ENCODE results near the gene ZMIZ1.
"Not testable (repeated sequence)": the region's sequence is repeated elsewhere in the genome, so short reads cannot be mapped to it uniquely, and the experiment has no call there.

Gene ZMIZ1

GRCh38 chr10:79279047-79279446 lies 210.3 kb downstream of the ZMIZ1 start:
- POLR2A ChIA-PET; CTCF ChIA-PET; H3K4me3 ChIP-seq (ENCODE audit: control insufficient read depth in 1 of 7, extremely low read depth in 1 of 7, insufficient read depth in 4 of 7, low read depth in 2 of 7, low read length in 6 of 7); H3K9me3 ChIP-seq (ENCODE audit: control extremely low read depth in 1 of 5, control insufficient read depth in 4 of 5, insufficient read depth in 2 of 5, low read depth in 1 of 5, low read length in 4 of 5); H3K27me3 ChIP-seq (replicated peaks in 2 of 5; ENCODE audit: control insufficient read depth in 4 of 5, insufficient read depth in 5 of 5, low read length in 4 of 5); DNase-seq; H3K27ac ChIP-seq (ENCODE audit: insufficient read depth in 1 of 2, low read depth in 1 of 2, low read length in 2 of 2, poor library complexity in 1 of 2, severe bottlenecking in 2 of 2): not testable (repeated sequence)
- peaks cover 3 to 80% (median 65%) of the 10 kb centered on the region in 4 experiments for H3K36me3 ChIP-seq (ENCODE audit: control insufficient read depth in 4 of 4, insufficient read depth in 4 of 4, low read length in 3 of 4)
- H3K4me1 ChIP-seq (ENCODE audit: control extremely low read depth in 1 of 4, control insufficient read depth in 4 of 4, insufficient read depth in 4 of 4, low read length in 3 of 4), result peaks cover 6 to 52% (median 26%) of the 10 kb centered on the region in 4 experiments
- WGBS (ENCODE audit: insufficient coverage), result 98% methylated on average over 17 of the region's 33 CpGs

- Histone ChIP-seq H3K4me1 (ENCODE audit: control extremely low read depth in 1 of 4, control insufficient read depth in 4 of 4, insufficient read depth in 4 of 4, low read length in 3 of 4) (peaks cover 22 to 54% (median 45%) of the 10 kb centered on the region in 4 experiments), H3K27me3 (replicated peaks in 2 of 5; ENCODE audit: control insufficient read depth in 4 of 5, insufficient read depth in 5 of 5, low read length in 4 of 5) (no peaks in the 10 kb centered on the region), H3K9me3 (ENCODE audit: control extremely low read depth in 1 of 5, control insufficient read depth in 4 of 5, insufficient read depth in 2 of 5, low read depth in 1 of 5, low read length in 4 of 5) (no peaks in the 10 kb centered on the region), H3K36me3 (ENCODE audit: control insufficient read depth in 4 of 4, insufficient read depth in 4 of 4, low read length in 3 of 4) (peaks cover 5 to 79% (median 59%) of the 10 kb centered on the region in 4 experiments), H3K4me3 (ENCODE audit: control insufficient read depth in 1 of 7, extremely low read depth in 1 of 7, insufficient read depth in 4 of 7, low read depth in 2 of 7, low read length in 6 of 7) (no peak overlapping the region), H3K27ac (ENCODE audit: insufficient read depth in 1 of 2, low read depth in 1 of 2, low read length in 2 of 2, poor library complexity in 1 of 2, severe bottlenecking in 2 of 2) (peak overlapping the region in 1 of 2 experiments; percentile 3)
- no peak for DNase-seq
- ChIA-PET CTCF (interaction anchor here (0.8 to 1.2 kb wide), 6 partner anchors 12 to 42 kb away, joined by 3 to 4 read pairs (median 3); no protein-coding TSS in a partner anchor), POLR2A (interaction anchor here (0.8 kb wide), 1 partner anchor 39 kb away, joined by 3 read pairs; no protein-coding TSS in a partner anchor)
- 96% methylated on average over 6 of the region's 6 CpGs for WGBS (ENCODE audit: insufficient coverage)
These were observed 212.2 kb downstream of the ZMIZ1 start for GRCh38 chr10:79280956-79281355.

GRCh38 chr10:79282388-79282787 lies 213.6 kb downstream of the ZMIZ1 start:
- H3K9me3 ChIP-seq (ENCODE audit: control extremely low read depth in 1 of 5, control insufficient read depth in 4 of 5, insufficient read depth in 2 of 5, low read depth in 1 of 5, low read length in 4 of 5), result no peaks in the 10 kb centered on the region
- H3K27me3 ChIP-seq (replicated peaks in 2 of 5; ENCODE audit: control insufficient read depth in 4 of 5, insufficient read depth in 5 of 5, low read length in 4 of 5), result no peaks in the 10 kb centered on the region
- no peak for DNase-seq
- CTCF ChIA-PET, result interaction anchor here (0.8 to 1.1 kb wide), 3 partner anchors 10 to 32 kb away, joined by 3 read pairs; no protein-coding TSS in a partner anchor
- no peak overlapping the region for H3K4me3 ChIP-seq (ENCODE audit: control insufficient read depth in 1 of 7, extremely low read depth in 1 of 7, insufficient read depth in 4 of 7, low read depth in 2 of 7, low read length in 6 of 7)
- H3K27ac ChIP-seq (ENCODE audit: insufficient read depth in 1 of 2, low read depth in 1 of 2, low read length in 2 of 2, poor library complexity in 1 of 2, severe bottlenecking in 2 of 2), result peak overlapping the region; percentile 12 to 47
- H3K36me3 ChIP-seq (ENCODE audit: control insufficient read depth in 4 of 4, insufficient read depth in 4 of 4, low read length in 3 of 4), result peaks cover 4 to 69% (median 49%) of the 10 kb centered on the region in 4 experiments
- POLR2A ChIA-PET, result no interaction called here
- over 99% methylated on average over 9 of the region's 11 CpGs for WGBS (ENCODE audit: insufficient coverage)
- H3K4me1 ChIP-seq (ENCODE audit: control extremely low read depth in 1 of 4, control insufficient read depth in 4 of 4, insufficient read depth in 4 of 4, low read length in 3 of 4), result peaks cover 24 to 68% (median 59%) of the 10 kb centered on the region in 4 experiments

GRCh38 chr10:79283616-79284015 lies 214.8 kb downstream of the ZMIZ1 start:
- POLR2A ChIA-PET, result interaction anchor here (0.5 to 1.5 kb wide), 4 partner anchors 8 to 38 kb away, joined by 3 to 4 read pairs (median 3); no protein-coding TSS in a partner anchor
- H3K36me3 ChIP-seq (ENCODE audit: control insufficient read depth in 4 of 4, insufficient read depth in 4 of 4, low read length in 3 of 4), result peaks cover 4 to 73% (median 47%) of the 10 kb centered on the region in 4 experiments
- DNase-seq, result peak in 1 of 3 donors; percentile 35
- H3K27ac ChIP-seq (ENCODE audit: insufficient read depth in 1 of 2, low read depth in 1 of 2, low read length in 2 of 2, poor library complexity in 1 of 2, severe bottlenecking in 2 of 2), result no peak overlapping the region
- 59% methylated on average over 3 of the region's 3 CpGs for WGBS (ENCODE audit: insufficient coverage)
- CTCF ChIA-PET, result interaction anchor here (0.9 to 2.1 kb wide), 5 partner anchors 11 to 33 kb away, joined by 3 to 9 read pairs (median 7); no protein-coding TSS in a partner anchor
- H3K27me3 ChIP-seq (replicated peaks in 2 of 5; ENCODE audit: control insufficient read depth in 4 of 5, insufficient read depth in 5 of 5, low read length in 4 of 5), result no peaks in the 10 kb centered on the region
- no peaks in the 10 kb centered on the region for H3K9me3 ChIP-seq (ENCODE audit: control extremely low read depth in 1 of 5, control insufficient read depth in 4 of 5, insufficient read depth in 2 of 5, low read depth in 1 of 5, low read length in 4 of 5)
- H3K4me1 ChIP-seq (ENCODE audit: control extremely low read depth in 1 of 4, control insufficient read depth in 4 of 4, insufficient read depth in 4 of 4, low read length in 3 of 4), result peaks cover 24 to 80% (median 70%) of the 10 kb centered on the region in 4 experiments
- H3K4me3 ChIP-seq (ENCODE audit: control insufficient read depth in 1 of 7, extremely low read depth in 1 of 7, insufficient read depth in 4 of 7, low read depth in 2 of 7, low read length in 6 of 7), result peak overlapping the region in 2 of 7 experiments; percentile 10 to 21

- no peaks in the 10 kb centered on the region for H3K9me3 ChIP-seq (ENCODE audit: control extremely low read depth in 1 of 5, control insufficient read depth in 4 of 5, insufficient read depth in 2 of 5, low read depth in 1 of 5, low read length in 4 of 5)
- no peaks in the 10 kb centered on the region for H3K27me3 ChIP-seq (replicated peaks in 2 of 5; ENCODE audit: control insufficient read depth in 4 of 5, insufficient read depth in 5 of 5, low read length in 4 of 5)
- peaks cover 4 to 80% (median 54%) of the 10 kb centered on the region in 4 experiments for H3K36me3 ChIP-seq (ENCODE audit: control insufficient read depth in 4 of 4, insufficient read depth in 4 of 4, low read length in 3 of 4)
- H3K4me3 ChIP-seq (ENCODE audit: control insufficient read depth in 1 of 7, extremely low read depth in 1 of 7, insufficient read depth in 4 of 7, low read depth in 2 of 7, low read length in 6 of 7), result no peak overlapping the region
- no peak for DNase-seq
- peaks cover 24 to 87% (median 72%) of the 10 kb centered on the region in 4 experiments for H3K4me1 ChIP-seq (ENCODE audit: control extremely low read depth in 1 of 4, control insufficient read depth in 4 of 4, insufficient read depth in 4 of 4, low read length in 3 of 4)
- ChIA-PET CTCF (interaction anchor here (0.9 to 2.1 kb wide), 5 partner anchors 12 to 34 kb away, joined by 3 to 9 read pairs (median 7); no protein-coding TSS in a partner anchor), POLR2A (interaction anchor here (0.5 to 1.5 kb wide), 3 partner anchors 9 to 38 kb away, joined by 3 to 4 read pairs (median 3); no protein-coding TSS in a partner anchor)
- WGBS (ENCODE audit: insufficient coverage), result 85% methylated on average over 6 of the region's 7 CpGs
- H3K27ac ChIP-seq (ENCODE audit: insufficient read depth in 1 of 2, low read depth in 1 of 2, low read length in 2 of 2, poor library complexity in 1 of 2, severe bottlenecking in 2 of 2), result peak overlapping the region; percentile 91 to 96
These were observed 215.5 kb downstream of the ZMIZ1 start for GRCh38 chr10:79284158-79284871.

- peak in 1 of 3 donors; percentile 47 for DNase-seq
- CTCF ChIA-PET, result interaction anchor here (1.0 to 3.2 kb wide), 6 partner anchors 12 to 41 kb away, joined by 3 to 18 read pairs (median 4); no protein-coding TSS in a partner anchor
- peak overlapping the region; percentile 91 to 96 for H3K27ac ChIP-seq (ENCODE audit: insufficient read depth in 1 of 2, low read depth in 1 of 2, low read length in 2 of 2, poor library complexity in 1 of 2, severe bottlenecking in 2 of 2)
- peaks cover 24 to 99% (median 73%) of the 10 kb centered on the region in 4 experiments for H3K4me1 ChIP-seq (ENCODE audit: control extremely low read depth in 1 of 4, control insufficient read depth in 4 of 4, insufficient read depth in 4 of 4, low read length in 3 of 4)
- no peaks in the 10 kb centered on the region for H3K9me3 ChIP-seq (ENCODE audit: control extremely low read depth in 1 of 5, control insufficient read depth in 4 of 5, insufficient read depth in 2 of 5, low read depth in 1 of 5, low read length in 4 of 5)
- peaks cover 9 to 89% (median 57%) of the 10 kb centered on the region in 4 experiments for H3K36me3 ChIP-seq (ENCODE audit: control insufficient read depth in 4 of 4, insufficient read depth in 4 of 4, low read length in 3 of 4)
- WGBS (ENCODE audit: insufficient coverage), result 63% methylated on average over 12 of the region's 13 CpGs
- POLR2A ChIA-PET, result interaction anchor here (0.6 to 3.5 kb wide), 8 partner anchors 31 to 1052 kb away, joined by 3 to 29 read pairs (median 6); no protein-coding TSS in a partner anchor
- H3K4me3 ChIP-seq (ENCODE audit: control insufficient read depth in 1 of 7, extremely low read depth in 1 of 7, insufficient read depth in 4 of 7, low read depth in 2 of 7, low read length in 6 of 7), result peak overlapping the region in 3 of 7 experiments; percentile 12 to 38 (median 20)
- H3K27me3 ChIP-seq (replicated peaks in 2 of 5; ENCODE audit: control insufficient read depth in 4 of 5, insufficient read depth in 5 of 5, low read length in 4 of 5), result no peaks in the 10 kb centered on the region
These were observed 216.8 kb downstream of the ZMIZ1 start for GRCh38 chr10:79285315-79286197.

All from common myeloid progenitor, CD34-positive (primary cell).